ENCODE data around the gene CDKN2B-AS1. TPM values are rescaled to one million over a fixed set of nuclear protein-coding genes. Genes with fewer than 3 reads are reported as not detected.

CDKN2B-AS1 gene
- total and polyA plus RNA-seq, 5 experiments from 2014 or later: 0.60 TPM; not detected in 4

DNA sequence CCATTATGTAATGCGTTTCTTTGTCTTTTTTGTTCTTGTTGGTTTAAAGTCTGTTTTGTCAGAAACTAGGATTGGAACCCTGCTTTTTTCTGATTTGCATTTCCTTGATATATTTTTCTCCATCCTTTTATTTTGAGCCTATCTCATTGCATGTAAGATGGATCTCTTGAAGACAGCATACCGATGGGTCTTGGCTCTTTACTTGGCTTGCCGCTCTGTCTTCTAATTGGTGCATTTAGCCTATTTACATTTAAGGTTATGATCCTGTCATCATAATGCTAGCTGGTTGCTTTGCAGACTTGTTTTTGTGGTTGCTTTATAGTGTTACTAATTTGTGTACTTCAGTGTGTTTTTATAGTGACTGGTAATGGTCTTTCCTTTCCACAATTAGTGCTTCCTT lies 27.8 kb downstream of the CDKN2B-AS1 start:
- Mint-ChIP-seq H3K4me1 (no peaks in the 10 kb centered on the region), H3K9me3 (peaks cover 4 to 24% (median 14%) of the 10 kb centered on the region in 9 donors), H3K27me3 (peaks cover 15 to 66% (median 27%) of the 10 kb centered on the region in 5 donors), H3K27ac (no peak overlapping the region), H3K36me3 (peaks cover 0 to 13% (median 10%) of the 10 kb centered on the region in 3 donors), H3K4me3 (no peak overlapping the region)
- DNase-seq (no peak), ATAC-seq (no peak)
- POLR2A ChIA-PET: no interaction called here

GRCh38 chr9:22026696-22027095 lies 32.1 kb downstream of the CDKN2B-AS1 start:
- peaks cover 0 to 1% (median 0%) of the 10 kb centered on the region in 4 donors for H3K4me1 Mint-ChIP-seq
- H3K27me3 Mint-ChIP-seq: peaks cover 7 to 30% (median 17%) of the 10 kb centered on the region in 5 donors
- peaks cover 0 to 9% (median 0%) of the 10 kb centered on the region in 9 donors for H3K9me3 Mint-ChIP-seq
- no peak overlapping the region for H3K4me3 Mint-ChIP-seq
- H3K36me3 Mint-ChIP-seq: peaks cover 0 to 4% (median 0%) of the 10 kb centered on the region in 3 donors
- ATAC-seq: no peak
- no peak overlapping the region for H3K27ac Mint-ChIP-seq
- no peak for DNase-seq
- POLR2A ChIA-PET: no interaction called here

DNA sequence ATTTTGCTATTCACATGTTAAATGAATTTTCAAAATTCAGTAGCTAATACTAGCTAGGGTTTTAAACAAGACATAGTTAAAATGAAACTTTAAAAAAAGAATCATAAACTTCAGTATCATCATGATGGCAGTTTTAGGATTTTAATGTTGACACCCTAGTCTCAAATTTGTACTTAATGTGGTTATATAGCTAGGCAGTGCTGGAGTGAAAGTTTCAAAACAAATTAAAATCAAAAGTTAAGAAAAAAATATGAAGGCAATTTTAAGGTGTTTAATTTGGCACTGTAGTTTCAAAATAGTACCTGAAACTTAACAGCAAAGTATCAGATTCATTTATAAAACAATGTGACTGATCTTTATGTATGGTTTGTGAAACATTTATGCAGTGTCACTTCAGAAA lies 33.8 kb downstream of the CDKN2B-AS1 start:
- Mint-ChIP-seq H3K27me3 (peaks cover 0 to 23% (median 7%) of the 10 kb centered on the region in 5 donors), H3K4me3 (no peak overlapping the region), H3K4me1 (peaks cover 0 to 4% (median 0%) of the 10 kb centered on the region in 4 donors), H3K36me3 (peaks cover 0 to 2% (median 0%) of the 10 kb centered on the region in 3 donors), H3K9me3 (no peaks in the 10 kb centered on the region), H3K27ac (no peak overlapping the region)
- no peak for ATAC-seq
- no peak for DNase-seq
- POLR2A ChIA-PET: no interaction called here

DNA sequence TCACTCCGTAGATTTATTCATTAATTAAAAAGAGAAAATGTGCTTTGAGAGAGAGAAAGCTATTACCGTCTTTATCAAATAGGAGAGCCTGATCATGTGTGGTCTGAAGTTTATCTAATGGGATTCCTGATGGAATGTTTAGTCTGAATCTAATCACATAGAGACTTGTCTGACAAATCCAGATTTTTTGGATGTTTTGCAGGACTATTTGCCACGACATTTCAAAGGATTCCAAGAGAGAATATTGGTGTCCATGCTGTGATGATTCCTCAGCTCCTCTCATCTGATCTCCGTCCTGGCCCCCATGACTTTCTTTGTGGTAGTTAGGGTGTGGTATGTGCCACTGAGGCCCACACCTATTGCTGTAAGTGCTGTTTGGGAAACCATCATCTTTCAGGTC lies 34.6 kb downstream of the CDKN2B-AS1 start:
- ATAC-seq (no peak), DNase-seq (no peak)
- no peak overlapping the region for H3K27ac Mint-ChIP-seq
- H3K36me3 Mint-ChIP-seq: no peaks in the 10 kb centered on the region
- H3K4me3 Mint-ChIP-seq: no peak overlapping the region
- peaks cover 0 to 4% (median 0%) of the 10 kb centered on the region in 4 donors for H3K4me1 Mint-ChIP-seq
- peaks cover 0 to 17% (median 4%) of the 10 kb centered on the region in 5 donors for H3K27me3 Mint-ChIP-seq
- POLR2A ChIA-PET: no interaction called here
- H3K9me3 Mint-ChIP-seq: no peaks in the 10 kb centered on the region

GRCh38 chr9:22030101-22030598 lies 35.6 kb downstream of the CDKN2B-AS1 start:
- POLR2A ChIA-PET: no interaction called here
- Mint-ChIP-seq H3K36me3 (no peaks in the 10 kb centered on the region), H3K4me1 (peaks cover 0 to 4% (median 0%) of the 10 kb centered on the region in 4 donors), H3K9me3 (no peaks in the 10 kb centered on the region), H3K27ac (no peak overlapping the region), H3K4me3 (no peak overlapping the region), H3K27me3 (peaks cover 0 to 14% (median 0%) of the 10 kb centered on the region in 5 donors)
- ATAC-seq (no peak), DNase-seq (no peak)

DNA sequence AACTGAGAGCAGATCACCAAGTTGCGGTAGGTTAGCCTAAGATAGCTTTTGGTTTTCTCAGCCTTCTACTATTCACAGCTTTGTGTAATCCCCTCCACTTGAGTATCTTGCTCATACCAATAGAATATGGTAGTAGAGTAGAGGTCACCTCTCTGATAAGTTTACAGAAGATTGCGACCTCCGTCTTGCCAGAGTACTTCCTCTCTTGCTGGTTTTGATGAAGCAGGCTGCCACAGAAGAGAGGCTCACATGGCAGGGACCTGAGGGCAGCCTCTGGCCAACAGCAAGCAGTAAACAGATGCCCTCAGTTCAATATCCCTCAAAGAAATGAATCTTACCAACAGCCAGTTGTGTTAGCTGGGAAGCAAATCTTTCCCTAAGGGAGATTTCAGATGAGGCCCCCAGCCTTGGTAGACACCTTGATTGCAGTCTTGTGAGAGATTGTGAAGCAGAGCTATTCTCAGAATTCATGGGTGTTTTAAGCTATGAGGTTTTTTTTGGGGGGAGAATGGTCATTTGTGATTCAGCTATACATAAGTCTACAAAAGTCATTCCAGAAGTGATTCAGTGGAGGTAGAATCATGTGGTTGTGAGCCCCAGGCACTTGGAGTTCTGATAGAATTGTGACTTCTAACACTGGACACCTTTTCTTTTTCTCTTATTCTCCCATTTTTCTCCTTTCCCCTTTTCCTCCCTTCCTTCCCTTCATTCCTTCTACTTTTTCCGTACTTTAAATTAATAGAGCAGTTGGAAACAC lies 37.2 kb downstream of the CDKN2B-AS1 start:
- POLR2A ChIA-PET: no interaction called here
- peaks cover 0 to 13% (median 0%) of the 10 kb centered on the region in 4 donors for H3K4me1 Mint-ChIP-seq
- H3K9me3 Mint-ChIP-seq: no peaks in the 10 kb centered on the region
- ATAC-seq (no peak), DNase-seq (no peak)
- H3K4me3 Mint-ChIP-seq: no peak overlapping the region
- H3K27me3 Mint-ChIP-seq: peaks cover 0 to 5% (median 0%) of the 10 kb centered on the region in 5 donors
- H3K36me3 Mint-ChIP-seq: no peaks in the 10 kb centered on the region
- H3K27ac Mint-ChIP-seq: peak overlapping the region in 1 of 10 donors; percentile 11

GRCh38 chr9:22033012-22033630 lies 38.5 kb downstream of the CDKN2B-AS1 start:
- H3K27ac Mint-ChIP-seq: no peak overlapping the region
- H3K36me3 Mint-ChIP-seq: no peaks in the 10 kb centered on the region
- no peak for ATAC-seq
- H3K27me3 Mint-ChIP-seq: peaks cover 0 to 4% (median 0%) of the 10 kb centered on the region in 5 donors
- peaks cover 0 to 19% (median under 1%) of the 10 kb centered on the region in 4 donors for H3K4me1 Mint-ChIP-seq
- H3K9me3 Mint-ChIP-seq: no peaks in the 10 kb centered on the region
- POLR2A ChIA-PET: no interaction called here
- no peak for DNase-seq
- no peak overlapping the region for H3K4me3 Mint-ChIP-seq

- Mint-ChIP-seq H3K9me3 (no peaks in the 10 kb centered on the region), H3K4me1 (peaks cover 0 to 20% (median under 1%) of the 10 kb centered on the region in 4 donors), H3K36me3 (no peaks in the 10 kb centered on the region), H3K27ac (no peak overlapping the region), H3K27me3 (peaks cover 0 to 4% (median 0%) of the 10 kb centered on the region in 5 donors), H3K4me3 (no peak overlapping the region)
- no peak for DNase-seq
- POLR2A ChIA-PET: no interaction called here
- ATAC-seq: no peak
These were observed 41.0 kb downstream of the CDKN2B-AS1 start for GRCh38 chr9:22035591-22036011.

GRCh38 chr9:22036866-22037626 lies 42.5 kb downstream of the CDKN2B-AS1 start:
- H3K27me3 Mint-ChIP-seq: peaks cover 0 to 4% (median 0%) of the 10 kb centered on the region in 5 donors
- ATAC-seq: no peak
- H3K4me3 Mint-ChIP-seq: no peak overlapping the region
- POLR2A ChIA-PET: interaction anchor here (1.4 kb wide), 1 partner anchor 223 kb away, joined by 3 read pairs; no protein-coding TSS in a partner anchor
- H3K9me3 Mint-ChIP-seq: no peaks in the 10 kb centered on the region
- no peak for DNase-seq
- H3K4me1 Mint-ChIP-seq: peaks cover 0 to 24% (median under 1%) of the 10 kb centered on the region in 4 donors
- H3K36me3 Mint-ChIP-seq: no peaks in the 10 kb centered on the region
- no peak overlapping the region for H3K27ac Mint-ChIP-seq

GRCh38 chr9:22037954-22038690 lies 43.5 kb downstream of the CDKN2B-AS1 start:
- Mint-ChIP-seq H3K4me1 (peaks cover 0 to 24% (median under 1%) of the 10 kb centered on the region in 4 donors), H3K36me3 (no peaks in the 10 kb centered on the region), H3K9me3 (no peaks in the 10 kb centered on the region), H3K27me3 (no peaks in the 10 kb centered on the region), H3K27ac (no peak overlapping the region), H3K4me3 (no peak overlapping the region)
- ATAC-seq (peak in 1 of 2 donors; percentile 44), DNase-seq (peak in 3 of 10 donors; percentile 23 to 27 (median 23))
- POLR2A ChIA-PET: interaction anchor here (0.6 to 1.4 kb wide), 2 partner anchors 20 to 224 kb away, joined by 3 read pairs; no protein-coding TSS in a partner anchor

DNA sequence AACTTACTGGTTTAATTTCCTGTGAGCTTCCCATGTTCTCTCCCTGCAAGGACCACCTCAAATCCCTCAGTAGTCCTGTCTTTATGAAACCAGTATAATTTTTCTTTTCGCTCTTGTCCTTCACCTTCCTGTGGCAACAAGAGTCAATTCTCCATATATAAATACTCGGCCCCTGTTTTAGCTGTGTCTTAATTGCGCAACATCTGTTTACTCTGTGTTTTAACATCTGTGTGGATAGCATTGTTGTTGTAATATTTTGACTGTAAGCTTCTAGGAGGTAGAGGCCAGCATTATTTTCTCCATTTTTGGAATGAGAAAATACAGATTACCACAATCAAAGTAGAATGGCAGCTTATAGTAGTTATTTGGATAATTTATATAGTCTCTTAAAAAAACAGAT lies 44.7 kb downstream of the CDKN2B-AS1 start:
- POLR2A ChIA-PET: no interaction called here
- Mint-ChIP-seq H3K27ac (no peak overlapping the region), H3K27me3 (no peaks in the 10 kb centered on the region), H3K4me3 (no peak overlapping the region), H3K36me3 (no peaks in the 10 kb centered on the region), H3K4me1 (peaks cover 0 to 24% (median under 1%) of the 10 kb centered on the region in 4 donors), H3K9me3 (no peaks in the 10 kb centered on the region)
- DNase-seq (no peak), ATAC-seq (no peak)

GRCh38 chr9:22040760-22041159 lies 46.2 kb downstream of the CDKN2B-AS1 start:
- no peak overlapping the region for H3K4me3 Mint-ChIP-seq

More at GRCh38 chr9:22040760-22041159, 46.2 kb downstream of the CDKN2B-AS1 start:
- no peaks in the 10 kb centered on the region for H3K36me3 Mint-ChIP-seq
- DNase-seq: no peak
- H3K27me3 Mint-ChIP-seq: peaks cover 0 to 2% (median 0%) of the 10 kb centered on the region in 5 donors
- POLR2A ChIA-PET: no interaction called here
- H3K9me3 Mint-ChIP-seq: no peaks in the 10 kb centered on the region
- no peak overlapping the region for H3K27ac Mint-ChIP-seq
- no peak for ATAC-seq
- H3K4me1 Mint-ChIP-seq: peaks cover 0 to 25% (median 2%) of the 10 kb centered on the region in 4 donors
